Measurements from ENCODE around the gene PACSIN1. TPM values are rescaled to one million over a fixed set of nuclear protein-coding genes. Genes with fewer than 3 reads are reported as not detected.
A peak's percentile ranks its signal among the peaks of the same experiment; 100 is the strongest.

The PACSIN1 gene
- total RNA-seq, 1 experiment from 2014 or later, result 7.0 TPM

DNA sequence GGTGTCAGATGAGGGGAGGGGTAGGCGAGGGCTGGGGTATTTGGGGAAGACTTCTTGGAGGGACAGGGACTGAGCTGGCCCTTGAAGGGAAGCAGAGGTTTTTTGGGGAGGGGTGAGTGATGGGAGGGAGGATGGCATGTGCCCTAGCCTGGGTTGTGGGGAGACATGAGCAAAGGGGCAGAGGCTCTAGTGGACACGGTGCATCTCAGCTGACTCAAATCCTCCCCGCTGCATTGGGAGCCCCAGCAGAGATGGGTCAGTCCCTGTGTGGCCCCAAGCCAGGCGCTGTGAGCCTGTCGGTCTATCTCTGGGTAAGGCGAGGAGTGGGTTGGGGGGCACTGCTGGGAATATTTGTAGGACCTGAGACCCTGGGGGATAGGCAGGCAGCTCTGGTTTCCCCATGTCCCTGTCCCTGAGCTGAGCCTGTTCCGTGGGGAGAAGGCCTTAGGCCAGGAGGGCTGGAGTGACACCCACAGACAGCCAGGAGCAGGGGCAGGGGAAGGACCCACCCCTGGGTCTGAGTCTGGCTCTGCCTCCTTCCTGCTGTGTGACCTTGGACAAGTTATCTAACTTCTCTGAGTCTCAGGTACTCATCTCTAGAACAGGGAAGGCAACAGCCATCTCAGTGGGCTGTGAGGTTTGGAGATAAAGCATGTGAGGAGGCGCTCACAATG lies 54.2 kb downstream of the PACSIN1 start:
- peaks cover 9% of the 10 kb centered on the region for H3K27me3 Mint-ChIP-seq (ENCODE audit: low read depth)
- Histone ChIP-seq H2AFZ (ENCODE audit: low read length) (no peak overlapping the region), H2BK15ac (ENCODE audit: low read depth, low read length) (no peak overlapping the region)

More for the DNA sequence above, 54.2 kb downstream of the PACSIN1 start:
- Histone ChIP-seq H3K14ac (ENCODE audit: insufficient read depth, low read length) (no peak overlapping the region), H2AK5ac (ENCODE audit: insufficient read length, low read length) (no peak overlapping the region), H3K27ac (ENCODE audit: insufficient read length, low read depth, low read length) (no peak overlapping the region), H3K4me1 (ENCODE audit: insufficient read depth, low read length) (peaks cover under 1% of the 10 kb centered on the region; the same call in 1 of the 2 replicates), H3K79me1 (ENCODE audit: insufficient read depth, low read depth, low read length, poor library complexity, severe bottlenecking) (no peaks in the 10 kb centered on the region), H3K79me2 (ENCODE audit: insufficient read depth, low read length) (no peaks in the 10 kb centered on the region), H2BK5ac (ENCODE audit: insufficient read length, low read length) (no peak overlapping the region), H3K4ac (ENCODE audit: low read depth, low read length) (no peak overlapping the region), H3K9ac (ENCODE audit: extremely low read depth, insufficient read length, low read length) (no peak overlapping the region), H4K20me1 (ENCODE audit: control insufficient read depth, insufficient read depth, insufficient read length) (no peaks in the 10 kb centered on the region), H2BK12ac (ENCODE audit: insufficient read length, low read depth, low read length) (no peak overlapping the region), H3K9me3 (ENCODE audit: control insufficient read depth, low read depth, low read length) (no peaks in the 10 kb centered on the region), H2BK20ac (ENCODE audit: low read depth, low read length, poor library complexity, severe bottlenecking) (no peak overlapping the region), H3K18ac (ENCODE audit: insufficient read length, low read depth, low read length) (no peak overlapping the region), H3T11ph (ENCODE audit: low read length) (no peak overlapping the region), H2BK120ac (ENCODE audit: low read depth, low read length, poor library complexity, severe bottlenecking) (no peak overlapping the region), H4K91ac (ENCODE audit: insufficient read length, low read depth, low read length) (no peak overlapping the region), H4K8ac (replicated peaks; ENCODE audit: insufficient read length, low read depth, low read length) (no peak overlapping the region), H3K23me2 (ENCODE audit: insufficient read length, low read depth, low read length, poor library complexity, severe bottlenecking) (peaks cover under 1% of the 10 kb centered on the region), H3K23ac (ENCODE audit: insufficient read length, low read depth, low read length) (no peak overlapping the region), H3K56ac (ENCODE audit: insufficient read length, low read depth, low read length) (no peak overlapping the region), H3K4me2 (ENCODE audit: insufficient read depth, insufficient read length, low read length) (no peak overlapping the region), H3K27me3 (ENCODE audit: insufficient read depth, low read length) (no peaks in the 10 kb centered on the region), H4K5ac (ENCODE audit: insufficient read length, low read depth, low read length) (no peak overlapping the region)
- DNase-seq, result no peak
- peak overlapping the region in 1 of 3 experiments; percentile 62; a peak in 2 of 7 replicates for H3K27ac Mint-ChIP-seq
- no CpG with 5 or more reads among the region's 8 CpGs for WGBS (ENCODE audit: extremely low coverage, insufficient read length, low lambda C conversion rate)
- peaks cover 7 to 28% of the 10 kb centered on the region in 2 experiments for H3K4me1 Mint-ChIP-seq
- no peaks in the 10 kb centered on the region for H3K36me3 Mint-ChIP-seq (ENCODE audit: insufficient read depth in 1 of 3, low read depth in 3 of 3)
- TF ChIP-seq, protein P1, sequence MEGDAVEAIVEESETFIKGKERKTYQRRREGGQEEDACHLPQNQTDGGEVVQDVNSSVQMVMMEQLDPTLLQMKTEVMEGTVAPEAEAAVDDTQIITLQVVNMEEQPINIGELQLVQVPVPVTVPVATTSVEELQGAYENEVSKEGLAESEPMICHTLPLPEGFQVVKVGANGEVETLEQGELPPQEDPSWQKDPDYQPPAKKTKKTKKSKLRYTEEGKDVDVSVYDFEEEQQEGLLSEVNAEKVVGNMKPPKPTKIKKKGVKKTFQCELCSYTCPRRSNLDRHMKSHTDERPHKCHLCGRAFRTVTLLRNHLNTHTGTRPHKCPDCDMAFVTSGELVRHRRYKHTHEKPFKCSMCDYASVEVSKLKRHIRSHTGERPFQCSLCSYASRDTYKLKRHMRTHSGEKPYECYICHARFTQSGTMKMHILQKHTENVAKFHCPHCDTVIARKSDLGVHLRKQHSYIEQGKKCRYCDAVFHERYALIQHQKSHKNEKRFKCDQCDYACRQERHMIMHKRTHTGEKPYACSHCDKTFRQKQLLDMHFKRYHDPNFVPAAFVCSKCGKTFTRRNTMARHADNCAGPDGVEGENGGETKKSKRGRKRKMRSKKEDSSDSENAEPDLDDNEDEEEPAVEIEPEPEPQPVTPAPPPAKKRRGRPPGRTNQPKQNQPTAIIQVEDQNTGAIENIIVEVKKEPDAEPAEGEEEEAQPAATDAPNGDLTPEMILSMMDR (conservative IDR thresholded peaks at IDR 0.05), result no peak
- H3K9me3 Mint-ChIP-seq, result no peaks in the 10 kb centered on the region
- no peak overlapping the region for H3K4me3 Mint-ChIP-seq
